Pons (tissue), 1 donor: ENCODE measurements around the gene NPW.
A peak's percentile ranks its signal among the peaks of the same experiment; 100 is the strongest.

Experiments
- DNase-seq: peaks from one replicate; pipeline ENCODE4 v3.0.0-alpha.2; 2016; ENCODE audit warnings: low spot score

The NPW gene

DNA sequence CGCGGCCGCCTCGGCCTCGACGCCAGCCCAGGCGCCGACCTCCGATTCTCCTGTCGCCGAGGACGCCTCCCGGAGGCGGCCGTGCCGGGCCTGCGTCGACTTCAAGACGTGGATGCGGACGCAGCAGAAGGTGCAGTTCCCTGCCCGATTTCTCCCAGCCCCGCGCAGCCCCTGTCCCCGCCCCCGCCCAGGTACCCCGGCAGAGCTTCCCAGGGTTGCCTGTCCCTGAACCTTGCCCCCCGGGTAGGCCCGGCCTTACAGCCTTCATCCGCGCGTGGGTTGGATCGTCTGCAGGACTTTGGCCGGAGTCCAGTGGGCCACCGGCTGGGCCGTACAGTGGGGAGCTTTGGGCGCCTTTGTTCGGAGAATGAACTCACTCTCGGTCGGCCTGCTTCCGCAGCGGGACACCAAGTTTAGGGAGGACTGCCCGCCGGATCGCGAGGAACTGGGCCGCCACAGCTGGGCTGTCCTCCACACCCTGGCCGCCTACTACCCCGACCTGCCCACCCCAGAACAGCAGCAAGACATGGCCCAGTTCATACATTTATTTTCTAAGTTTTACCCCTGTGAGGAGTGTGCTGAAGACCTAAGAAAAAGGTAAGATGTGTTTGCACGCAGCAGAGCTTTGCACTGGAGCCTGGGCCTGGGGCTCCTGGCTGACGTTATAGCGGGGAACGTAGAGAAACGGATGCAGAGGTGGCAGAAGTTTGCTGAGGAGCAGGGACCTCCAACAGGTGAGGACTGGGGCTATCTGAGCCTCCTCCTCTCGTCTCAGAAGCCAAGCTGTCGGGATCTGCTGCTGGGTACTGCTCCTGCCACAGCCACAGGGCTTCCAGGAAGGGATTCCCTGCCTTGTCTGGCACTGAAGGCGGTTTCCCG is 35.0 kb upstream of the NPW start:
- DNase-seq: no peak

GRCh38 chr16:1985466-1986150 is 34.0 kb upstream of the NPW start:
- no peak for DNase-seq

DNA sequence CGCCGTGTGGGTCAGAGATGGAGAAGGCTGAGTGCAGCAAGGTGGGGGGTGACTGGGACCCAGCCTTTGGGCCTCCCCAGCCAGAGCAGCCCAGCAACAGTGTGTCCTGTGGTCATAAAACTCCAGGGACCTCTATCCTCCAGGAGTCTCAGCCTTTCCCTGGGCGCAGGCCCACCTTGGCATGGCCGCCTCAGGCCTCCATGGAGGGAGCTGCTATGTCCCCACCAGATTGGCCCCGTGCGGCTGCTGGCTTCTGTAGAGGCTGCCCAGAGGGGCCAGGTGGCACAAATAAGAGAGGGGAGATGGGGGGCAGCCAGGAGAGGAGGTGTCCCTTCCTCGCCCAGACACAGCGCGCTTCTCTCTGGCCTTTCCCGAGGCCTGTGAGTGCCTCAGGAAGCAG is 32.4 kb upstream of the NPW start:
- DNase-seq: no peak

DNA sequence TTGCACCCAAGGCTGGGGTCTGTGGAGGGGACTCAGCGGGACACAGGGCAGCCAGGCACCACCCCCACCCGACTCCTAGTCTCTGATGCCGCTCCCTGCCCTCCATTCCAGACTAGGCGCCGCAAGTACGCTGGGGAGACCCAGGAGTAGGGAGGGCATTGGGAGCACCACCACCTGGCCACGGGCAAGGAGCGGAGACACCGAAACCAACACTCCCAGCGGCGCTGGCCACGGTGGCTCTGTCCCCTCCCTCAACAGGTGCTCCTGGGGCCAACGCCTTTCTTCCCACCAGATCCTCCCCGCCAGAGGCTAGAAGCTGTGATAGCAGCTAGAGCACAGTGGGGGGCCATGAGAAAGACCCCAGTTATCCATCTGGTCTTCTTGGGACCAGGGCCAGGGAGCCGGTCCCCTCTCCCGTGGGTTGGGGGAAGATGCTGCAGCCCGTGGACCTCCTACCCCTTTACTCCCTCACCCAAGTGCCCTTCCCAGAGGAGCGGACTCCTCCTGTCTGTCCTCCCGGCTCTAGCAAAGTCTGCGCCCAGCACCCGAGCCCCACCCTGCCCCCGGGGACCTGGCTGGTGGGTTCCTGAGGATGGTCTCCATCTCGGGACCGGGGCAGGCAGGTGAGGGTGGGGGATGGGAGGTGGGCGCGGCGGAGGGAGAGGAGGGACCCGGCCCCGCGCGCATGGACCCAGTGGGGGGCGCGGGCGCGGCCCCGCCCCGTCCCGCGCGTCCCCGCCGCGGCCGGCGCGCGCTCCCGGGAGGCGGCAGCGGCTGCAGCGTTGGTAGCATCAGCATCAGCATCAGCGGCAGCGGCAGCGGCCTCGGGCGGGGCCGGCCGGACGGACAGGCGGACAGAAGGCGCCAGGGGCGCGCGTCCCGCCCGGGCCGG is 30.1 kb upstream of the NPW start, which contains the start of gene SYNGR3:
SYNGR3 (plus strand) TSS at position 762 of the 892 bp plus-strand sequence. CDS start 133 bp downstream, outside the sequence.
- DNase-seq: no peak

DNA sequence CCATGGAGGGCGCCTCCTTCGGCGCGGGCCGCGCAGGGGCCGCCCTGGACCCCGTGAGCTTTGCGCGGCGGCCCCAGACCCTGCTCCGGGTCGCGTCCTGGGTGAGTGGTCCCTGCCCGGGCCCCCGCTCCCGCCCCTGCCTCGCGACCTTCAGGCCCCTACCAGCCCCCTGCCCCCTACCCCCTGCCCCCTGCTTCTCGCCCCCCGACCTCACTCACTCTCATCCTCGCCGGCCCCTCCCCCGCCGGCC is 29.6 kb upstream of the NPW start:
- no peak for DNase-seq

DNA sequence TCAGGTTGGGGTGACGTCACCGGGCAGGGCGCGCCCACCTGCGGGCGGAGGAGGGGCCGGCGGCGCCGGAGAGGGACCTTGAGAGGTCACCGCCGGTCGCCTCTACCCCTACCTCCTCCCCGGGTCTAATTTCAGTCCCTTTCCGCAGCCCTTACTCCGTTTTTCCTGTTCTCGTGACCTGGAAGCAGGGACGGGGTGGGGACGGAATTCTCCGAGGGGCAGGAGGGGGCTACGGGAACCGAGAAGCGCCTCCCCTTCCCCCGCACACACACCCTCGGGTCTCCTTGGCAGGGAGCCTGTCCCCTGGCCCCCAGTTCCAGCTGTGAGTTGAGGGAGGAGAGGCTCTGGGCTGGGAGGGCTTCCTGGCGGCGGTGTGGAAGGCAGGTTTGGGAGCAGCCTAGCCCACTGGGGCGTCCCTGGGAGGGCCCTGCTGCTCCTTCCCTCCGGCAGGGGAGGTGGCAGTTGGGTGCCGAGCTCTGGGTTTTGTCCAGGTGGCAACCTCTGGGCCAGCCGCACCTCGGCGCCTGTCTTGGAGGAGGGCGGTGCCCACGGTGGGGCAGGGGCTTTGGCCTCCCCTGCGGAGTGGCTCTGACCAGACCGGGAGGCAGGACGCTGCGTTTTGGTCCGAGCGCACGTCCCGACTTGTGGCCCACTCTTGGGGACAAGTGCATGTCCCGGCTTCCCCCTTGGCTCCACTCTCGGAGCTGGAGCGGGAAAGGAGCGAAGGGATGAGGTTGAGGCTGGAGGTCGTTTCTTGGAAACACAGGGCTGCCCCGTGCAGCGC is 29.0 kb upstream of the NPW start:
- no peak for DNase-seq

DNA sequence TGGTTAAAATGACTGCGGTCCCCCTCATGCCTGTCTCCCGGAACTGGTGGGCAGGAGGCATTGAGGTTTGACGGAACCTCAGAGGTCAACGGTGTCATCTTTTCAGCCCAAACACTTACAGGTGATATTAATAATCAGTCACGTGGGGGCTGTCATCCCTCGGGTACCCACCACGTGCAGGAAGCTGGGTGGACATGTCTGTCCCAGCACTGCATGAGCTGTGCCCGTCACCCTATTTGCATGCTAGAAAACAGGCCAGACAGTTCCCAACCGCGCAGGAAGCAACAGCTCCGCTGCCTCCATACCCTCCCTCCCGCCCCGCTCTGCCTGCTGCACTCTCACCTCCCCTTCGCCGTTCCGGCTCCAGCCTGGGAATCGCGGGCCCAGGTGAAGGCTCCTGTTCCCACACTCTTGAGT is 28.4 kb upstream of the NPW start:
- no peak for DNase-seq

GRCh38 chr16:1991588-1991947 is 28.0 kb upstream of the NPW start:
- DNase-seq: no peak

DNA sequence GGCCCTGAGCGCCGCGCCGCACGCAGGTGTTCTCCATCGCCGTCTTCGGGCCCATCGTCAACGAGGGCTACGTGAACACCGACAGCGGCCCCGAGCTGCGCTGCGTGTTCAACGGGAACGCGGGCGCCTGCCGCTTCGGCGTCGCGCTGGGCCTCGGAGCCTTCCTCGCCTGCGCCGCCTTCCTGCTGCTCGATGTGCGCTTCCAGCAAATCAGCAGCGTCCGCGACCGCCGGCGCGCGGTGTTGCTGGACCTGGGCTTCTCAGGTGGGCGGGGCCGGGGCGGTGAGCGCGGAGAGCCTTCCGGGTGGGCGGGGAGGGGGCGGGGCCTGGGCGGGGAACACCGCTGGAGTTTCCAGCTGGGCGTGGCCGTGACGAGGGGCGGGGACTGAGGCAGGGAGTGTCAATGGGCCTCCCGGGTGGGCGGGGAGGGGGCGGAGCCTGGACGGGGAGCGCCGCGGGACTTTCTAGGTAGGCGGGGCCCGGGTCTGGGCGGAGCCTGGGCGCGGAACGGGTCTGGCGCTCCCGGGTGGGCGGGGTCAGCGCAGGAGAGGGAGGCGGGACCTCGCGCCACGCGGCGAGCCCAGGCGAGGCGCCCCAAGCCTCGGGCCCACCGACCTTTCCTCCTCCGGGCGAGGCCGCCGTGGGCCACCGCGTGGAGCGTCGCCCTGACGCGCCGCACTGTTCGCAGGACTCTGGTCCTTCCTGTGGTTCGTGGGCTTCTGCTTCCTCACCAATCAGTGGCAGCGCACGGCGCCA is 27.5 kb upstream of the NPW start:
- peak; percentile 80 for DNase-seq

- no peak for DNase-seq
These were observed 26.8 kb upstream of the NPW start for GRCh38 chr16:1992704-1993317.

GRCh38 chr16:1993731-1994131 is 25.9 kb upstream of the NPW start:
- DNase-seq: no peak

DNA sequence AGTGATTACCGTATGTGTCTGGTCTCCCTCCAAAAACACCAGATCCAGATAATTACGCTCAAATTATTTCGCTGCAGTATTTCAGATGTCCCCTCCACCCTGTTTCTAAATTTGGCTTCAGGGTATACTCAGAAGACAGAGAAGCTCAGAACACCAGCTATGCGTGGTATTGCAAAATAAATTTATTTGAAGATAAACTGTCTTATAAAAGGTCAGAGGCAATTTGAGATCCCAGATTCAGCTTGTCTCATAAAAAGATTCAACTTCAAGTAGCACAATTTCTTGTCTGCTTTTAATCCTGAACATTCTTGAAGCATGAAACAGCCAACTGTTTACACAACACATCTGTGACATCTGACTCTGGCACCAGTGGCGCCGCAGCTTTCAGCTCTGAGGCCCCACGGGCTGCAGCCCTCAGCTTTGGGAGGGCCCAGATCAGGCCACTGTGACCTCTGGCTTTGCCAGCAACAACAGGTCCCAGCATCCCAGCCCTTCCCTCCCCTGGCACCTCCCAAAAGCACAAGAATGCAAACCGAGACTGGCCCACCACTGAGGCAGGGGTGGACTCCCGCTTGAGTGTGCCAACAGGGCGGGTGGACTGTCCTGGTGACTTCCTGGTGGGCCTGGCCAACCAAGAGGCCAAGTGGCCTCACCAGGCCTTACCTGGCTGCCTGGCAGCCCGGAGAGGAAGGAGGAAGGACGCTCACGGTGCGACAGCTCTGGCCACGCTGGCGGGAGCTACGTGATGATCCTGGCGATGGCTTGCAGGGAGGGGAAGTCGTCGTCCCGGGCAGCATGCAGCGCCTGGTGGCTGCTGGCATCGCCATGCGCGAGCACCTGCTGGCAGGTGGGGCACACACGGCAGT is 21.9 kb upstream of the NPW start:
- DNase-seq: no peak

- DNase-seq: no peak
These were observed 21.2 kb upstream of the NPW start for GRCh38 chr16:1998360-1998835.

DNA sequence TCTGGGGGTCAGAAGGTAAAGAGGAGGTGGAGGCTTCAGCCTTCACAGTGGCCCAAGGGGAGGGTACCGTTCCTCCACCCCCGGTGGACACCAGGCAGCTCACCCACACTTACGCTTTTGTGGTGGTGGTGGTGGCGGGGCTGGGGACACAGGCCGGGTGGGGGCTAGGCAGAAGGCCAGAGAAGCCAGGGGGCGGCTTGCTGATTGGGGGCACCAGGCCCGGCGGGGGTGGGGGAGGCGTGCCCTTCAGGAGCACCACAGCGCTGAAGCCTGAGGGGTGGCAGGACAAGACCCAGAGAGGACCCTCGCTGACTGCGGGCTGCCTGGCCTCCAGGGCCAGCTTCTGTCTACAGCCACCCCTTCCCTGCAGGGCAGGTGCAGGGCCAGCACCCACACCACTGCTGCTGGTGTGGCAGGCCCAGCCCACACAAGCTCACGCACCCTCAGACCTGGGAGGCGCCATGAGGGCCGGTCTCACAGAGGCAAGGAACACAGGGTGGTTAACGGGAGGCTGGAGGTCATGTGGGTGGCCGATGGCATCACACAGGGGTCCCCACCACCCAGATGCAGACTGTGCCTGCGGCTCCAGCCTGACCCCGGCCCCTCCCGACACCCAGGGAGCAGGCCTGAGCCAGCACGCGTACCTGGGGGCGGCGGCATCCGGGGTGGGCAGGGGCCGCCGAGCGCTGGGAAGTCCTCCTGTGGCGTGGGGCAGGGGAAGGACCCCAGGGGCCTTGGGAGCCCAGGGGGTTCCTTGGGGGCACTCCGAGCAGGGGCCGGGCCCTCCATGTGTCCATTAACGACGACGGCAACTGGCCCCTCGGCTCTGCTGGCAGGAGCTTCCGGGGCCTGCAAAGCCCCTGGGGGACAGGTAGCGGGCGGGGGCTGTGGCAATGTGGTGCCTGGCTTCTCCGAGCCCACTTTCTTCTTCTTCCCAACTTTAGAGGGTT is 20.5 kb upstream of the NPW start:
- no peak for DNase-seq

GRCh38 chr16:1999866-2000514 is 19.6 kb upstream of the NPW start:
- DNase-seq: no peak

DNA sequence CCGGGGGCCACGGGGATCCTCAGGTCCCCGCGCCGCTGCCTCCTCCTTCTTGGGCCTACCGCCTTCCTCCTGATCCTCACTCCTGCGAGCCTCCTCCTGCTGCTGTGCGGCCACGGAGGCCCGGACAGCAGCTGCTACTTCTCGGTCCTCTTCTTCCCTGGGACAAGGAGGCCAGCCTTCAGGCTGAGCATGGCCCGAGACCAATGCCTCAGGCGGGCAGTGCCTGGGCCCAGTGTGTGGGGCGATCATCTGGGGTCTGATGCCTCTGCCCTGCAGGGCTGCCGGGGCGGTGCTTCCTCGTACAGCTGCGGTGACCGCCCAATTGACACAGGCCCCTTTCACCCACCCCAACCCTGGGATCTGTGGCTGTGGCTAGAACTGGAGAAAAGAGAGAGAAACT is 18.6 kb upstream of the NPW start:
- DNase-seq: no peak

GRCh38 chr16:2001456-2002355 is 17.9 kb upstream of the NPW start:
- DNase-seq: no peak
